SIG-M5 treated with dmso at 0.1 percent for 504 hours (cell line): Measurements from ENCODE around the gene GALNT6.
"Not testable (repeated sequence)": the region's sequence is repeated elsewhere in the genome, so short reads cannot be mapped to it uniquely, and the experiment has no call there.

Experiments used
- DNase-seq: peaks from one replicate; lab custom pipeline; 2025; ENCODE audit not compliant: unreplicated experiment; lab: John Stamatoyannopoulos, UW

GALNT6 gene

GRCh38 chr12:51323966-51324895 lies 67.0 kb downstream of the GALNT6 start, which contains the start of gene BIN2:
TSS of gene BIN2 (minus strand) at chr12:51324174. CDS start at chr12:51324102, 72 bp downstream.
- DNase-seq = peak; percentile 55

GRCh38 chr12:51323317-51323960 lies 67.8 kb downstream of the GALNT6 start:
- DNase-seq = no peak

- no peak for DNase-seq
Measured at GRCh38 chr12:51322452-51322851, 68.8 kb downstream of the GALNT6 start.

GRCh38 chr12:51321882-51322281 lies 69.3 kb downstream of the GALNT6 start:
- DNase-seq = peak; percentile 43

- DNase-seq = no peak
Measured at GRCh38 chr12:51320695-51321320, 70.4 kb downstream of the GALNT6 start.

- DNase-seq = no peak
Measured at GRCh38 chr12:51320311-51320694, 70.9 kb downstream of the GALNT6 start.

GRCh38 chr12:51318846-51319599 lies 72.2 kb downstream of the GALNT6 start:
- peak; percentile 96 for DNase-seq

GRCh38 chr12:51318057-51318806 lies 73.0 kb downstream of the GALNT6 start:
- not testable (repeated sequence) for DNase-seq

GRCh38 chr12:51311389-51311788 lies 79.8 kb downstream of the GALNT6 start:
- DNase-seq = no peak

- no peak for DNase-seq
Measured at GRCh38 chr12:51307655-51308593, 83.3 kb downstream of the GALNT6 start.

- DNase-seq = no peak
Measured at GRCh38 chr12:51306507-51306906, 84.7 kb downstream of the GALNT6 start.
